ENCODE data around the gene OXSM.

GRCh38 chr3:25747033-25747432 is 42.9 kb upstream of the OXSM start:
- TF ChIP-seq CTCF (IDR thresholded peaks at IDR 0.05) (no peak), ZFX (IDR thresholded peaks at IDR 0.05; ENCODE audit: borderline replicate concordance) (no peak)
